Neural cell (in vitro differentiated cells): ENCODE results near the gene POLD1. TPM values are rescaled to one million over a fixed set of nuclear protein-coding genes. Genes with fewer than 3 reads are reported as not detected.

Experiments used
- H2AFZ ChIP-seq: fragments of 200-600, 300-800 bp; sonication (generic), shearing (Covaris generic); 2 replicates; pipeline ENCODE4 v1.6.0; 2014; ENCODE audit warnings: low read depth, mild to moderate bottlenecking, antibody characterized with exemption, low read length, moderate library complexity
- H3F3A ChIP-seq: fragments of 200-600 bp; shearing (Covaris generic); 2 replicates; pipeline ENCODE4 v1.6.1; 2016; ENCODE audit warnings: mild to moderate bottlenecking, moderate library complexity, mixed read lengths, antibody characterized with exemption, low read length; ENCODE audit not compliant: insufficient read depth, poor library complexity, severe bottlenecking
- H3K27ac ChIP-seq: fragments of 200-600, 300-800 bp; sonication (generic), shearing (Covaris generic); 2 replicates; pipeline ENCODE4 v1.5.1; 2014; ENCODE audit warnings: mild to moderate bottlenecking, low read length, moderate library complexity
- H3K27me3 ChIP-seq: fragments of 300-800, 200-600 bp; sonication (generic), shearing (Covaris generic); 2 replicates; pipeline ENCODE4 v1.6.0; 2014; ENCODE audit warnings: mild to moderate bottlenecking, low read depth, low read length, moderate library complexity; ENCODE audit not compliant: insufficient read depth
- H3K36me3 ChIP-seq: fragments of 300-800, 200-600 bp; sonication (generic), shearing (Covaris generic); 2 replicates; pipeline ENCODE4 v1.5.1; 2014; ENCODE audit warnings: mild to moderate bottlenecking, antibody characterized with exemption, low read length, moderate library complexity; ENCODE audit not compliant: insufficient read depth
- H3K4me2 ChIP-seq: fragments of 300-800, 200-600 bp; sonication (generic), shearing (Covaris generic); 2 replicates; pipeline ENCODE4 v1.6.0; 2014; ENCODE audit warnings: mild to moderate bottlenecking, low read length
- H3K4me3 ChIP-seq: fragments of 300-800, 200-600 bp; sonication (generic), shearing (Covaris generic); 2 replicates; pipeline ENCODE4 v1.5.1; 2014; ENCODE audit warnings: mild to moderate bottlenecking, low read length, moderate library complexity
- H3K79me2 ChIP-seq: fragments of 200-600 bp; shearing (Covaris generic); replicated peaks from 2 replicates; pipeline ENCODE4 v1.6.0; 2014; ENCODE audit warnings: mild to moderate bottlenecking, low read length, moderate library complexity; ENCODE audit not compliant: insufficient read depth
- H3K9ac ChIP-seq: fragments of 300-800, 200-600 bp; sonication (generic), shearing (Covaris generic); 2 replicates; pipeline ENCODE4 v1.6.1; 2016; ENCODE audit warnings: mild to moderate bottlenecking, low read length, mixed read lengths
- H3K9me2 ChIP-seq: fragments of 200-600 bp; shearing (Covaris generic); 2 replicates; pipeline ENCODE4 v1.6.1; 2016; ENCODE audit warnings: mild to moderate bottlenecking, low read length, mixed read lengths; ENCODE audit not compliant: insufficient read depth
- H3K9me3 ChIP-seq: fragments of 200-600, 300-800 bp; sonication (generic), shearing (Covaris generic); 2 replicates; pipeline ENCODE4 v1.6.1; 2016; ENCODE audit warnings: mild to moderate bottlenecking, mixed run types, low read length, moderate library complexity, mixed read lengths
- H4K20me1 ChIP-seq: fragments of 200-600 bp; shearing (Covaris generic); 2 replicates; pipeline ENCODE4 v1.6.1; 2016; ENCODE audit warnings: mild to moderate bottlenecking, mixed run types; ENCODE audit not compliant: insufficient read depth
- CTCF ChIP-seq: fragments of 450-650 bp; IDR thresholded peaks from 2 replicates; pipeline ENCODE4 v1.5.1; 2014; ENCODE audit warnings: antibody characterized with exemption, mild to moderate bottlenecking, moderate library complexity; ENCODE audit not compliant: poor library complexity, severe bottlenecking
- EP300 ChIP-seq: fragments of 450-650 bp; conservative IDR thresholded peaks from 2 replicates; pipeline ENCODE4 v1.6.1; 2014; ENCODE audit warnings: antibody characterized with exemption, mild to moderate bottlenecking, moderate library complexity; ENCODE audit not compliant: poor library complexity, severe bottlenecking
- EZH2 ChIP-seq: fragments of 200-600, 300-800 bp; shearing (Covaris generic), sonication (generic); IDR thresholded peaks from 2 replicates; pipeline ENCODE4 v1.6.1; 2014; ENCODE audit warnings: antibody characterized with exemption, low read length, borderline replicate concordance, mild to moderate bottlenecking; ENCODE audit not compliant: insufficient read depth, poor library complexity, severe bottlenecking
- MXI1 ChIP-seq: fragments of 450-650 bp; conservative IDR thresholded peaks from 2 replicates; pipeline ENCODE4 v1.6.1; 2014; ENCODE audit warnings: antibody characterized with exemption, mild to moderate bottlenecking; ENCODE audit not compliant: poor library complexity, severe bottlenecking
- POLR2AphosphoS5 ChIP-seq: IDR thresholded peaks from 2 replicates; pipeline ENCODE4 v1.6.1; 2012
- RAD21 ChIP-seq: fragments of 450-650 bp; conservative IDR thresholded peaks from 2 replicates; pipeline ENCODE4 v1.6.1; 2014; ENCODE audit warnings: antibody characterized with exemption, mild to moderate bottlenecking, moderate library complexity
- REST ChIP-seq: IDR thresholded peaks from 2 replicates; pipeline ENCODE4 v1.6.1; 2012; ENCODE audit warnings: borderline replicate concordance
- SMC3 ChIP-seq: fragments of 450-650 bp; conservative IDR thresholded peaks from 2 replicates; pipeline ENCODE4 v1.6.1; 2014; ENCODE audit warnings: antibody characterized with exemption, mild to moderate bottlenecking, moderate library complexity; ENCODE audit not compliant: poor library complexity
- TAF1 ChIP-seq: IDR thresholded peaks from 2 replicates; pipeline ENCODE4 v1.6.1; 2012; ENCODE audit warnings: low read depth
- polyA plus RNA-seq: library from polyadenylated mRNA; depleted of rRNA; stranded (reverse); fragments of >200 nt; gene quantifications from 2 replicates; pipeline ENCODE4 v1.2.3, GENCODE V29; 2014

POLD1 gene
- polyA plus RNA-seq, 1 donor from 2014 or later = 13.1 TPM

- no peak overlapping the region for H3K27ac ChIP-seq
- H3K27me3 ChIP-seq = no peaks in the 10 kb centered on the region
- H4K20me1 ChIP-seq = no peaks in the 10 kb centered on the region
- no peak overlapping the region for H3K4me2 ChIP-seq
- TF ChIP-seq EP300 = no peak
- TF ChIP-seq CTCF = no peak
- TF ChIP-seq EZH2 = no peak
- no peak for TF ChIP-seq POLR2AphosphoS5
- no peak for TF ChIP-seq TAF1
- no peak for TF ChIP-seq SMC3
- TF ChIP-seq REST = no peak
- TF ChIP-seq RAD21 = no peak
- no peak for TF ChIP-seq MXI1
- no peaks in the 10 kb centered on the region for H3K36me3 ChIP-seq
- H3K79me2 ChIP-seq = no peaks in the 10 kb centered on the region
- H3K9ac ChIP-seq = no peak overlapping the region
- no peaks in the 10 kb centered on the region for H3F3A ChIP-seq
- H3K4me3 ChIP-seq = no peak overlapping the region
- no peaks in the 10 kb centered on the region for H3K9me3 ChIP-seq
- no peak overlapping the region for H2AFZ ChIP-seq
- no peaks in the 10 kb centered on the region for H3K9me2 ChIP-seq
Measured at GRCh38 chr19:50450369-50451222, 66.4 kb downstream of the POLD1 start.

- Histone ChIP-seq H3K79me2 (no peaks in the 10 kb centered on the region), H3K4me3 (no peak overlapping the region), H3K9me2 (no peaks in the 10 kb centered on the region), H3K9me3 (no peaks in the 10 kb centered on the region), H3K9ac (no peak overlapping the region), H3K36me3 (no peaks in the 10 kb centered on the region), H2AFZ (no peak overlapping the region), H3F3A (no peaks in the 10 kb centered on the region), H3K27me3 (no peaks in the 10 kb centered on the region), H3K27ac (no peak overlapping the region), H4K20me1 (no peaks in the 10 kb centered on the region), H3K4me2 (no peak overlapping the region)
- no peak for TF ChIP-seq EP300
- TF ChIP-seq RAD21 = no peak
- TF ChIP-seq POLR2AphosphoS5 = no peak
- no peak for TF ChIP-seq MXI1
- TF ChIP-seq TAF1 = no peak
- TF ChIP-seq CTCF = no peak
- no peak for TF ChIP-seq REST
Measured at GRCh38 chr19:50451223-50451534, 67.0 kb downstream of the POLD1 start.
